ENCODE results near the gene IL1RL1.

Gene IL1RL1

DNA sequence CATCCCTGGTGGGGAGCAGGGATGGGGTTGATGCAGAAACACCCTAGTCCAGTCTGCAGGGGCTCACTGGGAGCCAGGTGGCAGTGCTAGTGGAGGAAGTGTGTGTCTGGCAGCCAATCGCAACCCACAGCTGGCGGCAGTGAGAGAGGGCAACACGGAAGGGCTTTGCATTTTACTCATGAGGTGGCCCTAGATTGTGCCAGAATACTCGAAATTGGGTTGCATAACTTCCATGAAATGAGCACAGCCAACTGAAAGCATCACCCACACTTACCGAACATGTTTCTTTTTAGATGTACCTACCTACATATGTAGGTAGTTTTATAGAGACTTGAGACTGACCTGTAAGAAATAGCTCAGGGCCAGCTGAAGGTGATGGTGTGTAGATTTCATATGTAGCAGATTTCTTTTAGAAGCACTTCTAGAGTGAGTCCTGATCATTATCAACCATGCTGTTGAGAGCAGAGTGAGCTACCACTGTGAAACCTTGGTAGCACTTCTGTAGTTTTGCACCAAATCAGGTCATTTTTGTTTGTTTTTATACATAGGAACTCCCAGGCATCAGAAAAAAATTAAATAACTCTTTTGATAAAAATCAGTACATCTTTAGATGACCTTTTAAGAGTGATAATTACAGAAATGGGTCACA is 57.2 kb downstream of the IL1RL1 start:
- no peaks in the 10 kb centered on the region for H3K27me3 ChIP-seq (ENCODE audit: insufficient read depth, low read length)
- H3K4me1 ChIP-seq (ENCODE audit: control insufficient read depth, insufficient read depth, low read length, unreplicated experiment), result no peaks in the 10 kb centered on the region
- no peak overlapping the region for H3K27ac ChIP-seq (ENCODE audit: low read depth, low read length)
- H3K4me3 ChIP-seq (ENCODE audit: low read depth, low read length), result no peak overlapping the region
- no peaks in the 10 kb centered on the region for H3K79me2 ChIP-seq (ENCODE audit: control insufficient read depth, insufficient read depth, low read length, unreplicated experiment)
- no peak overlapping the region for H2AFZ ChIP-seq (ENCODE audit: low read length, unreplicated experiment)
- H3K36me3 ChIP-seq (ENCODE audit: insufficient read depth, low read length), result peaks cover 40% of the 10 kb centered on the region

DNA sequence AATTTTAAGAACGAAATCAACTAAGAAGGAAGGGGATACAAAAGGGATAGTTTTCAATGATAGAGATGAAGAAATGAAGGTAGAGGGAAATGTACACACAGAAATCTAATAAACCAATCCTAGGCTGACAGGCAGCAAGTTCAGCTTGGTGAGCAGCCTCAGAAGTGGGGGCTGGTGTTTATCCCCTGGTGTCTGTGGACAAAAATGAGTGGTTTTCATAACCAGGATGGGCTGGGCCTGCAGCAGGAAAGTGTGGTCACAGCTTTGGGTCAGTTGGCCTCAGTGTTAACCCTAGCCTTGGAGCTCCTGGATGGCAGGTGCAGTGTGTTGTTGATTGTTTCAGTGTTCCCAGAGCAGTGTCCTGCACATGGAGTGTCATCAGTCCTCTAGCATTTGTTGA is 58.5 kb downstream of the IL1RL1 start:
- Histone ChIP-seq H3K79me2 (ENCODE audit: control insufficient read depth, insufficient read depth, low read length, unreplicated experiment) (no peaks in the 10 kb centered on the region), H3K27me3 (ENCODE audit: insufficient read depth, low read length) (no peaks in the 10 kb centered on the region), H3K4me3 (ENCODE audit: low read depth, low read length) (no peak overlapping the region), H2AFZ (ENCODE audit: low read length, unreplicated experiment) (no peak overlapping the region), H3K27ac (ENCODE audit: low read depth, low read length) (no peak overlapping the region), H3K36me3 (ENCODE audit: insufficient read depth, low read length) (peaks cover 28% of the 10 kb centered on the region), H3K4me1 (ENCODE audit: control insufficient read depth, insufficient read depth, low read length, unreplicated experiment) (no peaks in the 10 kb centered on the region)

DNA sequence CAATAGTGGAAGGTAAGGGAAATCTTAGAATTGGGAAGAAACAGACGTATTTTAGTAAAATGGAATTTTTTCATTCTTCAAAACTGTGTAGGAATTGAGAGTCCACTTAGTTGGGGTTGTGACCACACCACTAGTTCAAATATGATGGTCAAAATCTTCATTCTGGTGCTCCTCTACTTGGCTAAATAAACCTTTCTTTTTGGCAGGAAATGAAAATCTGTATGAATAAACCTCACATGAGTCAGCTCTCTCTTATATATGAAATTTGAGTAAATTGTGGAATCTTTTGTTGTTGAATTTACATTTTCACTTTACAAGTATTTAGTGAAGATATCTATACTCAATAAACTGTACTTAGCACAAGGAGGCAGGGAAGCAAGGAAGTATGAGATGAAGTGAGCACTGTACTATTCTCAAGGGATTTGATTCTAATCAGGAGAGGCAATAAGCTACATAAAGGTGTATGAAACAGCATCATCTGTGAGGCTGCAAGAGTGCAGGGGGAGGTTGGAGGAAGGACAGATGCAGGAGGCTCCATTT is 64.8 kb downstream of the IL1RL1 start:
- Histone ChIP-seq H3K4me3 (ENCODE audit: low read depth, low read length) (no peak overlapping the region), H2AFZ (ENCODE audit: low read length, unreplicated experiment) (no peak overlapping the region), H3K27ac (ENCODE audit: low read depth, low read length) (no peak overlapping the region), H3K27me3 (ENCODE audit: insufficient read depth, low read length) (no peaks in the 10 kb centered on the region), H3K4me1 (ENCODE audit: control insufficient read depth, insufficient read depth, low read length, unreplicated experiment) (peaks cover 8% of the 10 kb centered on the region), H3K79me2 (ENCODE audit: control insufficient read depth, insufficient read depth, low read length, unreplicated experiment) (no peaks in the 10 kb centered on the region), H3K36me3 (ENCODE audit: insufficient read depth, low read length) (peaks cover 3% of the 10 kb centered on the region; the same call in 1 of the 2 replicates)

DNA sequence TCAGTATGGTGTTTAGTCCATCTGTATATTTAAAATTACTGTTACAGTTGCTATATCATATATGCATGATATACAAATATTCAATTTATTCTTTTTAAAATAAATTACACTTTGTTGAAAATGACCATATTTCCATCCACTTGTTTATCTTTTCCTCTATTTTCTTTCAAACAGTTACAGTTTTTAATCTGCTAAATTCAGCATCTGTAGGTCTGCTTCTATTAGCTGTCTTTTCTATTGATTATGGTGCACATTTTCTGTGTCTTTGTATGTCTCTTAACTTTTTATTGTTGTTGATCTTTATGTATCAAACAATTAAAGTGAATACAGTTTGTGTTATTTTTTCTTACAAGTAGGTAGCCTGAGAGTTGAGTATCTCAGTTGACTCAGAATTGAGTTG is 72.4 kb downstream of the IL1RL1 start:
- no peaks in the 10 kb centered on the region for H3K27me3 ChIP-seq (ENCODE audit: insufficient read depth, low read length)
- no peak overlapping the region for H3K27ac ChIP-seq (ENCODE audit: low read depth, low read length)
- H3K79me2 ChIP-seq (ENCODE audit: control insufficient read depth, insufficient read depth, low read length, unreplicated experiment), result no peaks in the 10 kb centered on the region
- H3K36me3 ChIP-seq (ENCODE audit: insufficient read depth, low read length), result peaks cover 13% of the 10 kb centered on the region
- H3K4me1 ChIP-seq (ENCODE audit: control insufficient read depth, insufficient read depth, low read length, unreplicated experiment), result no peaks in the 10 kb centered on the region
- no peak overlapping the region for H3K4me3 ChIP-seq (ENCODE audit: low read depth, low read length)
- no peak overlapping the region for H2AFZ ChIP-seq (ENCODE audit: low read length, unreplicated experiment)

DNA sequence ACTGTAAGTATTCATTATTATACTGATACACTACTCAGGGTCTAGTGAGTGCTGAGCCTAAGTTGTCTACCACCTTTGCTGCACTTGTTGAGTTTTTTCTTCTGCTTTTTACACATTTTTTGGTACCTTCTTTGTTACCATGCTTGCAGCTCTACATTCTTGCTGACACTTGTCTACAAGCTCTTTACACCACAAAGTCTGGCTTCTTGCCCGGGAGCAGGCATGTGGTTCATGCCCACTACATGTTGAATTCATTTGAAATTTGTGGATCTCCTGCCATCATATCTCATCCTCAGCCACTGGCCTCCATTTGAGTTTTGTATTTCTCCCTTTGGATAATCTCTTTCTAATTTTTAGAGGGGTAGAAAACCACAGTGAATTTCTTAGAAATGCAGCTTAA is 74.2 kb downstream of the IL1RL1 start:
- peaks cover 13% of the 10 kb centered on the region for H3K36me3 ChIP-seq (ENCODE audit: insufficient read depth, low read length)
- no peaks in the 10 kb centered on the region for H3K4me1 ChIP-seq (ENCODE audit: control insufficient read depth, insufficient read depth, low read length, unreplicated experiment)
- no peak overlapping the region for H2AFZ ChIP-seq (ENCODE audit: low read length, unreplicated experiment)
- H3K27ac ChIP-seq (ENCODE audit: low read depth, low read length), result no peak overlapping the region
- no peaks in the 10 kb centered on the region for H3K27me3 ChIP-seq (ENCODE audit: insufficient read depth, low read length)
- H3K79me2 ChIP-seq (ENCODE audit: control insufficient read depth, insufficient read depth, low read length, unreplicated experiment), result no peaks in the 10 kb centered on the region
- no peak overlapping the region for H3K4me3 ChIP-seq (ENCODE audit: low read depth, low read length)

DNA sequence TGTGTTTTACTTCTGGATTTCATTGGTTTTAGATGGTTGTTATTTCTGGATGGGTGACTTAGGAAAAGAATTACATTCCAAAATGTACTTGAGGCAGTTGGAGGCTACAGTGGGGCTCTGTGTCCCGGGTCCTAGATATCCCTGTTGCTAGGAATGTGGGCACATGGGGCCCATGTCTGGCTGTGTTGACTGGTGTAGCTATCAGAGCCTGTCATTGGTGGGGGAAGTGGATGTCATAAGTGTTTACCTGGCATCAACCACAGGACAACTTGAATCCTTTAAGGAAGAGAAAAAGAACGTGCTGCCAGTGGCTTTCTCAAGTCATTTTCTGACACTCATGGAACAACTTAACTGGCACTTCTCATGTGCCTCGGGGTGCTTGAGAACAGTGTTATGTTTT is 74.6 kb downstream of the IL1RL1 start:
- H3K27me3 ChIP-seq (ENCODE audit: insufficient read depth, low read length), result no peaks in the 10 kb centered on the region
- no peak overlapping the region for H3K4me3 ChIP-seq (ENCODE audit: low read depth, low read length)
- no peaks in the 10 kb centered on the region for H3K4me1 ChIP-seq (ENCODE audit: control insufficient read depth, insufficient read depth, low read length, unreplicated experiment)
- no peak overlapping the region for H3K27ac ChIP-seq (ENCODE audit: low read depth, low read length)
- no peak overlapping the region for H2AFZ ChIP-seq (ENCODE audit: low read length, unreplicated experiment)
- peaks cover 13% of the 10 kb centered on the region for H3K36me3 ChIP-seq (ENCODE audit: insufficient read depth, low read length)
- no peaks in the 10 kb centered on the region for H3K79me2 ChIP-seq (ENCODE audit: control insufficient read depth, insufficient read depth, low read length, unreplicated experiment)

DNA sequence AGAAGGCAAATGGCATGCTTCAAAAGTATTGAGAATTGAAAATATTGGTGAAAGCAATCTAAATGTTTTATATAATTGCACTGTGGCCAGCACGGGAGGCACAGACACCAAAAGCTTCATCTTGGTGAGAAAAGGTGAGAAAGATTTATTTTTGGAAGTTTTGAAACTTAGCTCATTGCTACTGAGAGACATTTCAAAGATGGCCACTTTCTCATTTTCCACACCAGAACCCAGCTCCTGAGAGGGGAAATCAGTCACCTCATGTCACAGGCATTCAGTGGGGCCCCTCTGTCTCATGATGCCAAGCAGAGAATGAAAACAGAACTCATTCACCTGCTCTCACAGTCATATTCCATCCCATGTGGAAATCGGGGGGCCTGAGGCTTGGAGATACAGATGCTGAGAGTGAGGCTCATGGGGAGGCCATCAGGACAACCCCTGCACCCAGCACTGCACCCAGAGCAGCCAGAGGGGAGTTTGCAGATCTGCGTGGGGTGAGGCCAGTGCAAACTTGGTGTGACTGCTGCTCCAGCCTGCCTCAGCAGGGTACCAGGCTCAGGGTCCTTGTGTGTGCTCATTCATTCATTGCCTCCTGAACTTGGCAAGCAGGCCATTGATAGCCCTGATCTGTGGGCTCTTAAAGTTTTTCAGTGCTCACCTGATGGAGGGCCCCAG is 75.6 kb downstream of the IL1RL1 start:
- no peaks in the 10 kb centered on the region for H3K4me1 ChIP-seq (ENCODE audit: control insufficient read depth, insufficient read depth, low read length, unreplicated experiment)
- no peak overlapping the region for H2AFZ ChIP-seq (ENCODE audit: low read length, unreplicated experiment)
- H3K36me3 ChIP-seq (ENCODE audit: insufficient read depth, low read length), result peaks cover 13% of the 10 kb centered on the region
- no peaks in the 10 kb centered on the region for H3K27me3 ChIP-seq (ENCODE audit: insufficient read depth, low read length)
- H3K79me2 ChIP-seq (ENCODE audit: control insufficient read depth, insufficient read depth, low read length, unreplicated experiment), result no peaks in the 10 kb centered on the region
- no peak overlapping the region for H3K4me3 ChIP-seq (ENCODE audit: low read depth, low read length)
- H3K27ac ChIP-seq (ENCODE audit: low read depth, low read length), result no peak overlapping the region

DNA sequence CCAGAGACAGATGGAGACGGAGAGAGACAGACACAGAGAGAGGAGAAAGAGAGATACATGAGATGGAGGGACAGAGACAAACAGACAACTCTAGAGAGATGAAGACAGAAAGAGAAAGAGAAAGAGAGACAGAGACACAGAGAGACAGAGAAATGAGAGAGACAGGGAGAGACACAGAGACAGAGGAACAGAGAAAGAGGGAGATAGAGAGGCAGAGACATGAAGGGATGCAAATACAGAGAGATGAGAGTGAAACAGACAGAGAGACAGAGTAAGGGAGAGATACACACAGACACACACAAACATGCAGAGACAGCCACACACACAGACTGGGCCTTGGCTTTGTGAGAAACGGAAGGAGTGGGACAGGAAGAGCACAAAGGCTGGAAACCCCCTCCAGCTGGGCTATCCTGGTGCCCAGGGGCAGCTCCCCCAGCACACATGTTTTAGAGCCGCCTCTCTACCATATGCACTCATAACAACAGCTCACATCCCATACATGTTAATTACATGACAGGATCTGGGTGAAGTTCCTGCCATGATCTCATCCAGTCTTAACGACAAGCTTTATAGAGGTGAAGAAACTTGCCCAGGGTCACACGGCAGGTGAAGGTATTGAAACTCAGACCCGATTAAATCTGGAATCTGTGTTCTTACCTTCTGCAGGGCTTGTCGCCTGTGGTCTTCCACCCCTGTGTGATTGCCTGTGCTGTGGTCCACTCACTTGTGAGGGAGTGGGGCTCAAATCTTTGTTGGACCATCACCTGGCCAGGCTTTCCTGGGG is 76.6 kb downstream of the IL1RL1 start:
- Histone ChIP-seq H3K27ac (ENCODE audit: low read depth, low read length) (no peak overlapping the region), H3K4me1 (ENCODE audit: control insufficient read depth, insufficient read depth, low read length, unreplicated experiment) (no peaks in the 10 kb centered on the region), H2AFZ (ENCODE audit: low read length, unreplicated experiment) (no peak overlapping the region), H3K79me2 (ENCODE audit: control insufficient read depth, insufficient read depth, low read length, unreplicated experiment) (no peaks in the 10 kb centered on the region), H3K36me3 (ENCODE audit: insufficient read depth, low read length) (peaks cover 8% of the 10 kb centered on the region; the same call in 1 of the 2 replicates), H3K4me3 (ENCODE audit: low read depth, low read length) (no peak overlapping the region), H3K27me3 (ENCODE audit: insufficient read depth, low read length) (no peaks in the 10 kb centered on the region)

DNA sequence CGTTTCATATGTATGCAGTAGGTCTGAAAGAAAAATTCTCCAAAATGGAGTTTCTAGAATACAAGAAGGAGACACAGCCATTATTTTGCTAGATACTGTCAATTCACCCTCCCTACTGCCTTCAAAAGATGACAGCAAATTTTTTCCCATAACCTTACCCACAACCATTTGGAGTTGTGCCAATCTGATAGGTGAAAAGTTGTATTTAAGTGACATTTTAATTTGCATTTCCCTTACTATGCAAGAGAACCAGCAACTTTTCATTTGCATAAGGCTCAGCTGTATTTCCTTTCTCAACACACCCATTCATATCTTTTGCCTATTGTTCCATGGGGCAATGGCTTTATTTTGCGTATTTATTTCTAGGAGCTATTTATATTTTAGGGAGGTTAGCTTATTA is 80.2 kb downstream of the IL1RL1 start:
- Histone ChIP-seq H3K4me1 (ENCODE audit: control insufficient read depth, insufficient read depth, low read length, unreplicated experiment) (no peaks in the 10 kb centered on the region), H2AFZ (ENCODE audit: low read length, unreplicated experiment) (no peak overlapping the region), H3K79me2 (ENCODE audit: control insufficient read depth, insufficient read depth, low read length, unreplicated experiment) (no peaks in the 10 kb centered on the region), H3K27ac (ENCODE audit: low read depth, low read length) (no peak overlapping the region), H3K4me3 (ENCODE audit: low read depth, low read length) (no peak overlapping the region), H3K36me3 (ENCODE audit: insufficient read depth, low read length) (no peaks in the 10 kb centered on the region), H3K27me3 (ENCODE audit: insufficient read depth, low read length) (no peaks in the 10 kb centered on the region)

DNA sequence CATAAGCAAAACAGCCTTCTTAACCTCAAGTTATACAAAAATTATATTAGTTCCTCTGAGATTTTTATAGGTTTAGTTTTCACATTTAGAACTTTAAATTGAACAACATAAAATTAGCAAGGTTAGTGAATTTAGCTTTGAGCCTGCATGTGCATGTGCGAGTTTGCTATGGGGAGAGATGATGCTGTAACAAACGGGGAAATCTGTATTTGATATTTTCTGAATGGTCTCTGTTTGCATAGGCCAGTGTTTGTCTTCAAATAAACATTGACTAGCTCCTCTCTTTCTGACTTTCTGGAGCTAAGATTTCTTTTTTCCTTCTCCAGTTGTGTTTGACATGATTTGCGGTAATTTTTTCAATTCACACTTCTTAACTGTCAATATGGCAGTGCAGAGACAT is 80.7 kb downstream of the IL1RL1 start:
- Histone ChIP-seq H3K4me3 (ENCODE audit: low read depth, low read length) (no peak overlapping the region), H3K36me3 (ENCODE audit: insufficient read depth, low read length) (no peaks in the 10 kb centered on the region), H3K4me1 (ENCODE audit: control insufficient read depth, insufficient read depth, low read length, unreplicated experiment) (no peaks in the 10 kb centered on the region), H2AFZ (ENCODE audit: low read length, unreplicated experiment) (no peak overlapping the region), H3K27ac (ENCODE audit: low read depth, low read length) (no peak overlapping the region), H3K79me2 (ENCODE audit: control insufficient read depth, insufficient read depth, low read length, unreplicated experiment) (no peaks in the 10 kb centered on the region), H3K27me3 (ENCODE audit: insufficient read depth, low read length) (no peaks in the 10 kb centered on the region)
